AG08396 (cell line): ENCODE measurements around the gene C5orf46.
"Not testable (repeated sequence)": the region's sequence is repeated elsewhere in the genome, so short reads cannot be mapped to it uniquely, and the experiment has no call there.

Source experiments
- DNase-seq: peaks from one replicate; pipeline ENCODE4 v3.0.0; 2012; ENCODE audit warnings: low spot score, mixed read lengths

C5orf46 gene

GRCh38 chr5:147906326-147907095 is at the start of gene C5orf46:
TSS of gene C5orf46 (minus strand) at chr5:147906538. CDS start at chr5:147906501, 37 bp downstream.
- no peak for DNase-seq

DNA sequence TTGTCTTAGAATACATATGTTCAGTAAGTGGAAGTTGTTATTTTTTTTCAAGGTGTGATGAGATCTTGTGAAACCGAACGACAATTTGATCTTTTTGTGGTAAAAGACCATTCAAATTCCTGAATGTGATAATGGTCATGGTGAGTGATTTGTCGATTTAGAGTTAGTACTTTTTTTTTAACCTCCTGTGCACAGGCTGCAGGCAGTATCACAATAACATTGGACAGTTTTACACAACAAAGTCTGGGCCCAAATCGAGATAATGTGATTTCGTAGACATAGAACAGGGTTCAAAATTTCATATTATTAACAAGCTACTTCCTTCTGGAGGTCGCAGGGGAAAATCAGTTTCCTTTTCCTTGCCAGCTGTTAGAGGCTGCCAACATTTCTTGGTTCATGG is 48.6 kb upstream of the C5orf46 start:
- no peak for DNase-seq

DNA sequence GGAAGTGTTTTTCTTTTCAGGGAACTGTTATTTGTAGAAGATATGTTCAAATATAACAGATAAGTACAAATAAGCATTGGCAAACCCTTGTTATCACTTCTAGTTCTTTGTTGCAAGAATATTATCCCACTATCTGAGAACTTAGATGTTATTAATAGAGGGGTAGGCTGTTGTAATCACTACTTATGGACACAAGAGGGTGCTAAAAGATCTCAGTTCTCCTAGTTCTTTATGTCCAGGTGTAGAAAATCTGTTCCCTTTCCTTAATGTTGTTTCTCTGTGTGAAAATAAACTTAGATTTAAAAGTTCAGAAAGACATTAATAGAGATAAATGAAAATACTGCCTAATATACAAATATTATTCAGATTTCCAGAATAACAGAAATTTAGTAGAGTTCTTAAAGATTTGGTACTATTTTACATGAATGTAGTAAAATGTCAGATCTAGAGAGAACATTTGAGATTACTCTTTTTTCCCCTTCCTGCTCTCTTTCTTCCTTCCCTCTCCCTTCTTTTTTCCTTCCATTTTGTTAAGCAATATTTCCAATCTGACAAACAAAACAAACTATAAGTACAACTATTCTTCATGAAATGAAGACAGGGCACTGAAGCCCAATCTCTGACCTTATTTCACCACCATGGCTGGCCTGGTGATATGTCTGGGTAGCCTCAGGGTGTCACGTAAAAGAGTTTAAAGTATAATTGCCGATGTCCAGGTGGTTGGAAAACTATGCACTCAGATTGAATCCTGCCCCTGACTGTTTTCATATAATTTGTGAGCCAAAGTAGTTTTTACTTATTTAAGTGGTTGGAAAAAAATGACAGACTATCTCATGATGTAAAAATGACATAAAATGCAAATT is 43.6 kb upstream of the C5orf46 start:
- DNase-seq = peak; percentile 41

DNA sequence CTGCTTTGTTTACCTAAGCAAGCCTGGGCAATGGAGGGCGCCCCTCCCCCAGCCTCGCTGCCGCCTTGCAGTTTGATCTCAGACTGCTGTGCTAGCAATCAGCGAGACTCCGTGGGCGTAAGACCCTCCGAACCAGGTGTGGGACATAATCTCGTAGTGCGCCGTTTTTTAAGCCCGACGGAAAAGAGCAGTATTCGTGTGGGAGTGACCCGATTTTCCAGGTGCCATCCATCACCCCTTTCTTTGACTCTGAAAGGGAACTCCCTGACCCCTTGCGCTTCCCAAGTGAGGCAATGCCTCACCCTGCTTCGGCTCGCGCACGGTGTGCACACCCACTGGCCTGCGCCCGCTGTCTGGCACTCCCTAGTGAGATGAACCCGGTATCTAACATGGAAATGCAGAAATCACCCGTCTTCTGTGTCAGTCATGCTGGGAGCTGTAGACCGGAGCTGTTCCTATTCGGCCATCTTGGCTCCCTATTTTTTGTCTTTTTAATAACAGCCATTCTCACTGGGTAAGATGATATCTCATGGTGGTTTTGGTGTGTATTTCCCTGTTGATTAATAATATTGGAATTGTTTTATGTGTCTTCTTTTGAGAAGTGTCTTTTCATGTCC is 40.4 kb upstream of the C5orf46 start:
- DNase-seq = not testable (repeated sequence)

DNA sequence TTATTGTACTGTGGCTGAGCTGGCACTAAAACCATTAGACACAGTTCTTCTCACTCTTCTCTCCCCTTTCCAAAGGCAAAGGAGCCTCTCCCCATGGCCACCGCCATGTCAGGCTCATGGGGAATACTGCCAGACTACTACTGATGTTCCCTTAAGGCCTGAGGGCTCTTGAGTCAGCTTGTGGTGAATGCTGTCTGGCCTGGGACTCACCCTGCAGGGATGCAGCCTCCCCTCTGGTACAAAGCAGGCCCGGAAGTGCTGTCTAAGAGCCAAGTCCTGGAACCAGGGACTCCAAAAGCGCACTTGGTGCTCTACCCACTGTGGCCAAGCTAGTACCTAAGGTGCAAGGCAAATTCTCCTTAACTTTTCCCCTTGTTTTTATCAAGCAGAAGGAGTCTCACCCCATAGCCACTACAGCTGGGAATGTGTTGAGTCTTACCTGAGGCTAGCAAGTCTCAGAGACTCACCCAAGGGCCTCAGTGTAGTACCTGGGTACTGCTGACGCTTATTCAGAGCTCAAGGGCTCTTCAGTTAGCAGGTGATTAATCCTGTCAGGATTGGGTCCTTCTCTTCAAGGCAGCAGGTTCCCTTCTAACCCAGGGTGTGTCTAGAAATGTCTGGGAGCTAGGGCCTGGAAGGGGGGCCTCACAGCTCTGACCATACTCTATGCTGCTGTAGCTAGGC is 33.2 kb upstream of the C5orf46 start:
- DNase-seq = no peak

GRCh38 chr5:147935032-147935431 is 28.7 kb upstream of the C5orf46 start:
- peak; percentile 26 for DNase-seq

GRCh38 chr5:147930769-147931168 is 24.4 kb upstream of the C5orf46 start:
- no peak for DNase-seq

DNA sequence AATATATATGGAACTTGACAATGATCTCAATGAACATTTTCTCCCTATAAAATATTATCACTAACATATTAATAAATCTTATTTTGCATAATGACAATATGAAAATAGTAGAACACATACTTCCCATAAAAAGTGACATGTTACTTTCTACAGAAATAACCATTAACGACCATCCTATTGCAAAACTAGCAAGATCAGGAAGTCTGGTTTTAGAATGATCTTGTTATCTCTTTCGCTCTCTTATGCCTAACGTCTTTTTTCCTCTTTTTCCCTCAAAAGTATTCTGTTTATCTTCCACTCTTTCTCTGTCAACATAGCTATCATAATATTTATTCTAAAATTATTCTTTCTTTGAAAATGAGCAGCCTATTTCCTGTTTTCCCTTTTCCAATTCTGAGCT is 21.6 kb upstream of the C5orf46 start:
- DNase-seq = no peak

DNA sequence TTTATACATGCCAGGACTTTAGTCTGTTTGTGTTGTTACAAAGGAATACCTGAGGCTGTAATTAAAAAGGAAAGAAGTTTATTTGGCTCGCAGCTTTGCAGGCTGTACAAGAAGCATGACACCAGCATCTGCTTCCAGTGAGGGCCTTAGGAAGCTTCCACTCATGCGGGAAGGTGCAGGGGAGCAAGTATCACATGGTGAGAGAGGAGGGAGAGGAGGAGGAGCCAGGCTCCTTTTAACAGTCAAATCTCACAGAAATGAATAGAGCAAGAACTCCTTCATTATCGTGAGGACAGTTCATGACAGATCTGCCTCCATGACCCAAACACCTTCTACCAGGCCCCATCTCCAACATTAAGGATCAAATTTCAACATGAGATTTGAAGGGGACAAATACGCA is 18.7 kb upstream of the C5orf46 start:
- DNase-seq = no peak

DNA sequence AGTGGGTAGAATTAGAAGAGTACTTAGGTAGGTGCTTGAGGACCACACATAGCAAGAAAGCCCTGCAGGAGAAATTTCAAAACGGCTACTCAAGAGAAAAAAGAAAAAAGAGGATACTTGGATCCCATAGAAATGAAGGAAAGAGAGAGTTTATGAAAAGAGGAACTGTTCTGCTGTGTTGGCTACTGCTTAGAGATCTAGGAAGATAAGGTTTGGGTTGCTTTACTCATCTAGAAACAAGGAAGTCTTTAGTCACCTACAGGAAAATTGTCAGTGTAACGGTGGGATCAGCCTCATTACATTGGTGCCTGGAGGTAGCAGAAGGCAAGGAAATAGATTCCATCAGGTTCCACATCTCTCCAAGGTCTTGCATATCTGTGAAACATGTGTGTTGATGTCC is 14.8 kb upstream of the C5orf46 start:
- no peak for DNase-seq

GRCh38 chr5:147920420-147921030 is 14.2 kb upstream of the C5orf46 start:
- DNase-seq = no peak

- DNase-seq = no peak
Measured at GRCh38 chr5:147918899-147919298, 12.6 kb upstream of the C5orf46 start.

DNA sequence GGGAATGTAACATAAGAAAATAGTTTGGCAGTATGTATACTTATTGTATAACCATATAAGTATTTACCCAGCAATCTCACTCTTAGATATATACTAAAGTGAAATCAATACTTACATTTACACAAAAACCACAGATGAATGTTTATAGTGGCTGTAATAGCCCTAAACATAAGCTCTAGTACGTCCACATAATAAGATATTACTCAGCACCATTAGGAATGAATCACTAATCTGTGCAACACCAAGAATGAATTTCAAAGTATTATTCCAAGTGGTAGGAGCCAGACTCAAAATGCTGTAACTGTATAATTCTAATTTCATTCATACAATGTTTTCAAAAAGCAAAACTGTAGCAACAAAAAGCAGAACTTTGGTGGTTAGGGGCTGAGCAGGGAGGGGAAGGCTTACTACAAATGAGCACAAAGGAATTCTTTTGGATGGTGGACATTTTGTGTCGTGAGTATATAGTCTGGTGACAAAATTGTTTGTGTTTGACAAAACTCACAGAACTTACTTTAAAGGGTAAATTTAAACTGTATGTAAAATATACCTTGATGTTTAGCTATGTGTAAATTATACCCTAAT is 11.9 kb upstream of the C5orf46 start:
- DNase-seq = no peak

DNA sequence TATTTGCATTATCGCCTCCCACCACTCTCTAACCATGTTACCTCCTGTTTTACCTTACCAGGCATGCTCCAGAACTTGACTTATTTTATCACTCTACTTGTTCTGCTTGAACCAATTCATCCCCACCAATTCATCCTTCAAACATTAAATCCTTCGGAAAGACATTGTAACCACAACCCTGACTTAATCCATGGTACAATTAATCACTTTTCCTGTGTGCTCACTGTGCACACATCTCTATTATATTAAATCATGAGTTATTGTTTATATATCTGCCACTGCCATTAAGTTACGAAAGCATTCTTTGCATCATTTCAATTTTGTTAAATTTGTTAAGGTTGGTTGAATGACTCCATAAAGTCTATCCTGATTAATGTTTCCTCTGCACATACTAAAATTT is 7.4 kb upstream of the C5orf46 start:
- DNase-seq = no peak

- DNase-seq = no peak
Measured at GRCh38 chr5:147912011-147912410, 5.7 kb upstream of the C5orf46 start.

DNA sequence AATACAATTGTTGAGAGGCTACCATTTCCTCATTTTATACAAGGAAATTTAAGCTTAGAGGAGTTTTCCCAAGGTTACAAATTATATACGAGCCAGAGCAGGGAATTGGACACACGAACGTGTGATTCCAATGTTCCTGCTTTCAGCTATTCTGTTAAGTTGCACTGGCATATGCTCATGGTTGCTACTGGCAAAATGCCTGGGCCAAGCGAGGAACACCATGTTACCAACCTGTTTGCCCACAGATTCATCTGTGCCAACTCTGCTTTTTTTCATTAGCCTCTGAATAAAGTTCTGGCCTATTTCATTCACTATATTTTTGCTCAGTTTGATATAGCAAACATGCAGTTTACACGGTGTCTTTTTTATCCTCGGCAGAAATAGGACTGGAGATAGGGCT is 5.1 kb upstream of the C5orf46 start:
- no peak for DNase-seq

GRCh38 chr5:147904110-147904509 is 2.2 kb downstream of the C5orf46 start:
- no peak for DNase-seq

- DNase-seq = no peak
Measured at GRCh38 chr5:147902609-147903115, 3.7 kb downstream of the C5orf46 start.

DNA sequence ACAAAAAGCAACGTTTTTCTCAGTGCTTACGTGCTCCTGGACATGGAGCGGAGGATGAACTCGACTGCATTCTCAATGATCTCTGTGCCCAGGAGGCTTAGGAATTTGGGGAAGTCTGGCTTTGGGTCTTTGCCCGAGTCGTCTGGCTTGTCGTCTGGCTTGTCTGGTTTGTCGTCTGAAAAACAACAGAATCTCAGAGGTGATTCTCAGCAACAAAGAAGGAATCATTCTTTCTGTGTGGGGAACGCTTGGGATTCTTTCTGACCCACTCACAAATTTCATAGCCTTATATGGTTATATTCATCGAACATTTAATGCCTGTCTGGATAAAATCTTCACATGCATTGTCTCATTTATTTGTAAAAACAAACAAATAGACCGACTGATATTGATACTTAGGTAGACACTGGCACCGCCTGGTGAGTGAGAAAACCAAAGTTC is 4.7 kb downstream of the C5orf46 start:
- no peak for DNase-seq

- DNase-seq = no peak
Measured at GRCh38 chr5:147898875-147899401, 7.4 kb downstream of the C5orf46 start.

DNA sequence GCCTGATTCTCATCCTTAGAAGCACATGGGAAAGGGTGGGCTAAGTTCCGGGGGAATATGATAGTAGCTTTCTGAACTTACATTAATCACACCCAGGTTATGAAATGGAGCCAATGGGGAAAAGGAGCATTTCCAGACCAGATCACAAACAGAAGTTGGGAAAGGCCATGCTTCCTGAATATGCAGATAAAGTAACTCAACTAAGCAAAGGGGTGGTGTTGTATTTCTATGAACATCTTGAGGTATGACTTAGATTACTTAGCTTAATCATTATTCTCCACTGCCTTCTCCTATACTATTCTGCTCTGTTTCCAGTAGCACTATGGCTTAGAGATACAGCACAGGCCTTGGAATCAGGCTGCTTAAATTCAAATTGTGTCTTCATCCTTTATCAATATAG is 10.5 kb downstream of the C5orf46 start:
- DNase-seq = no peak
